ENCODE data around the gene SLC12A9.
A peak's percentile ranks its signal among the peaks of the same experiment; 100 is the strongest.
"Not testable (repeated sequence)": the region's sequence is repeated elsewhere in the genome, so short reads cannot be mapped to it uniquely, and the experiment has no call there.

SLC12A9 gene

DNA sequence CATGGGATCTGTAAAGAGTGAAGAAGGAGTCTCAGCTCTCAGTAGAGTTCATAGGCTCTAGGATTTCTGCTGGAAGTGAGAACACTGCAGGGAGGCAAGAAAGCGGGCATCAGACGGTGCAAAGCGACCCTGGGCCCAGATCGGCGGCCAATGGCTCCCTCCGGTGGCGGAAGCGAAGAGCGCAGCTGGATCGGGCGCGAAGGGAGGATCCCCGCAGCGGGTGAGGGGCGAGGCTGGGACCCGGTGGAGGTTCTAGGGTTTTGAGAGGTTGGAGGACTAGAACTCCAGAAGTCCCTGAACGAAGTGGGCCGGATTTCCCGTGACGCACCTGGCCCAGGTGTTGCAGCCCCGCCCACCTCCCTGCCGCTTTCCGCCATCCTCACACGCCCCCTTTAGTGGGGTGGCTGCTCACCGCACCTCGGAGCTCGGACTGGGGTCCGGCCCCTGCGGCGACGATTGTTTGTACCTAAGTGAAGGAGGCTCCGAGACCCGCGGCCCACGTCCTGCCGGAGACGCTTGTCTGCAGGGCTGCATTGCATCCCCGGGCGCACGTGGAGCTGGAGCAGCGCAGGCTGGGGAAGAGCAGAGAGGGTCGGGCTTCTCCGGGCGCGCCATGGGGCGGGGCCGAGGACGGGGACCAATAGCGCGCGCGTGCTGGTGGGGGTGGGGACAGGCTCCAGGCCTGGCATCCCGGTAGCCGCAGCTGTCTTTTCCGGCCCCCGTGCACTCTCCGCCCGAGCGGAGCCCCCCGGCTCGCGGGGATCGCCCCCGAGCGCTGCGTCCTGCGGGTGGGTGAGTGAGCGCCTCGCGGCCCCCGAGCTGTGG is at the start of gene SLC12A9:
Gene SLC12A9 (plus strand): TSS at position 666 of the 825 bp plus-strand sequence. CDS start 1,485 bp downstream, outside the sequence.
- peak; percentile 69 for DNase-seq

- no peak for DNase-seq
Measured at GRCh38 chr7:100802951-100803350, 49.6 kb upstream of the SLC12A9 start.

GRCh38 chr7:100803398-100804161 is 48.9 kb upstream of the SLC12A9 start:
- no peak for DNase-seq

DNA sequence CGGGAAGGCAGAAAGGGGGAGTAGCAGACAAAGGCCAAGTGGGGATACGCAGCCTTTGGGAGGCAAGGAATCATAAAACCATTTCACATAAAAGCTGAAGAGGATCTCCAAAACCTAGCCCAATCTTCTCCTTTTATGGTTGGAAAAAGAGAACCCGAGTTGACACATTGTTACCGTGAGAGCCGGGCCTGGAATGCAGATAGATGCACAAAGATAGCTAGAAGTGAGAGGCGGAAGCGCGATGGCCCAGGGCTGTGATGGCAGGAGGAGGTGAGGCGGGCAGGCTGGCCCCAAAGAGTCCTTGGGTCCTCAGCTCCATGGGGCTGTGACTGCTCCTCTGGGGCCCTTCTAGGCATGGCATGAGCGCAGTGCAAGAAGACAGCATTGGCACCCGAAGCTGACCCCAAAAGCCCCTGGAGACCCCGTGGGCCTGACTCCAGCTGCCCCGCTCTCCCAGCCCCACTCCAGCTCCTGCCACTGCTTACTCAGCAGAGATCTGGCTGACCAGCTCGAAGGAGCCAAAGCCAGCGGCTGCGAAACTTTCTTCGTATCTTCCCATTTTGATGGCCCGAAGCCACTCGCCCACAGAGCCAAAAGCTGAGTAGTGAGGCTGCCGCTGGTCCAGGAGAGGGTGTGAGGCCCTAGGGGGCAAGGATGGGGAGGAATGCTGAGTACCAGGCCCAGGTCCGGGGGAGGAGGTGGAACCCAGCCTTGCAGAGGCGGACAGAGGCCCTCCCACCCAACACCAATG is 47.7 kb upstream of the SLC12A9 start:
- DNase-seq = no peak

- DNase-seq = no peak
Measured at GRCh38 chr7:100806276-100806675, 46.2 kb upstream of the SLC12A9 start.

GRCh38 chr7:100806883-100807282 is 45.6 kb upstream of the SLC12A9 start:
- DNase-seq = not testable (repeated sequence)

DNA sequence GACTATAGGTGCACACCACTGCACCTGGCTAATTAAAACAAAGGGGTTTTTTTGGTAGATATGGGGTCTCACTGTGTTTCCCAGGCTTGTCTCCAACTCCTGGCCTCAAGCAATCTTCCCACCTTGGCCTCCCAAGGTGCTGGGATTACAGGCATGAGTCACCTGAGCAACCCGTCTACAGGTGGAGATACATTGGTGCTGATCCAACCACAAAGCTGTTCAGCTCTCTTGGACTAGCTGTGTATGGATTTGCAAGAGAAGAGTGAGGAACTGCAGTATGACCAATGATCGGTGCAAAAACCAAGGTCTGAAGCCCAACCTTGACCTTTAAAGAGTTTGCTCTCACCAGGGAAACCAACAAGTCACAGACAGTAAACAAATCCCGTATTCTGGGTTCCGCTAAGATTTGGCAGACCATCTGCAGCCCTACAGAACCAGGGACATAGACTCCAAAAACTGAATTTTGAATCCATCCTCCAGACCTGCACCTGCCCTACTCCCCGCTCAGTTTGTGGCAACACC is 44.1 kb upstream of the SLC12A9 start:
- DNase-seq = no peak

DNA sequence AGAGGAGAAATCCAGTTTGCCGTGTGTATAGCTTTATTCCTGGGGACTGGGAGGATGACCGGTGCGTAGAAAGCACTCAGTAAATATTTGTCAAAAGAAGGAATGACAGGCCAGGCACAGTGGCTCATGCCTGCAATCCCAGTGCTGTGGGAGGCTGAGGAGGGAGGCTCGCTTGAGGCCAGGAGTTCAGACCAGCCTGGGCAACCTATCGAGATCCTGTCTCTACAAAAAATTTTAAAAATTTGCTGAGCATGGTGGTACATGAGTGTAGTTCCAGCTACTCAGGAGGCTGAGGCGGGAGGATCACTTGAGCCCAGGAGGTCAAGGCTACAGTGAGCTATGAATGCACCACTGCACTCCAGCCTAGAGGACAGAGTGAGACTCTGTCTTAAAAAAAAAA is 41.0 kb upstream of the SLC12A9 start:
- no peak for DNase-seq

DNA sequence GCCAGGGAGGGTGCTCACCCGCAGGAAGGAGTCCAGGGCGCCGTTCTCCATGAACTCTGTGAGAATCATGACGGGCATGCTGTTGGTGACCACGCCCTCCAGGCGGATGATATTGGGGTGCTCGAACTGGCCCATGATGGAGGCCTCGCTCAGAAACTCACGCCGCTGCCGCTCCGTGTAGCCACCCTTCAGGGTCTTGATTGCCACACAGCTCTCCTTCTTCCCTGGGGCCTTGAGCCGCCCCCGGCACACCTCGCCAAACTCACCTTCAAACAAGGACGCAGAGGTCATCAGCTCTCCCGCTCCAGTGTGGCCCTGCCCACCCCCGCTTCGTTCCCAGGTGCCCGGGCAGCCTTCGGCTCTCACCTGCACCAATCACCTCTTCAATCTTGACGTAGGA is 39.8 kb upstream of the SLC12A9 start:
- DNase-seq = no peak

GRCh38 chr7:100816515-100816914 is 36.0 kb upstream of the SLC12A9 start:
- DNase-seq = not testable (repeated sequence)

GRCh38 chr7:100817097-100817496 is 35.4 kb upstream of the SLC12A9 start:
- no peak for DNase-seq

GRCh38 chr7:100818366-100818765 is 34.1 kb upstream of the SLC12A9 start:
- no peak for DNase-seq

GRCh38 chr7:100818825-100819224 is 33.7 kb upstream of the SLC12A9 start:
- no peak for DNase-seq

GRCh38 chr7:100819586-100819985 is 32.9 kb upstream of the SLC12A9 start:
- no peak for DNase-seq

- DNase-seq = no peak
Measured at GRCh38 chr7:100822236-100823139, 30.0 kb upstream of the SLC12A9 start.

DNA sequence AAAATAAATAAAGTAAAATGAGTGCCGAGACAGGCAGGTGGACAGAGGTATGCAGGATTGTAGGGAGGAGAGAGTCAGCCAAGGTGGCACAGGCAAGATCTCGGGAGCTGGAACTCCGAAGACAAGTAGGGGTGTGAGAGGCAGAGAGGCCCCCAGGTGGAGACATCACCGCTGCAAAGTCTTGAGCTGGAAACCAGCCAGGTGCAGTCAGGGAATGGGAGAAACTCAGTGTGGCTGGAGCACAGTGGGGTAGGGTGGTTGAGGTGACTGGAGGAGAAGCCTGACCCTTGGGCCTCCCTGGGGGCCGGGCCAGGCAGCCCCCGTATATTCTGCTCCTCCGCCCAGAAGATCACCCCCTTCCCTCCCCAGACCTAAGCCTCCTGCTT is 29.4 kb upstream of the SLC12A9 start:
- no peak for DNase-seq

DNA sequence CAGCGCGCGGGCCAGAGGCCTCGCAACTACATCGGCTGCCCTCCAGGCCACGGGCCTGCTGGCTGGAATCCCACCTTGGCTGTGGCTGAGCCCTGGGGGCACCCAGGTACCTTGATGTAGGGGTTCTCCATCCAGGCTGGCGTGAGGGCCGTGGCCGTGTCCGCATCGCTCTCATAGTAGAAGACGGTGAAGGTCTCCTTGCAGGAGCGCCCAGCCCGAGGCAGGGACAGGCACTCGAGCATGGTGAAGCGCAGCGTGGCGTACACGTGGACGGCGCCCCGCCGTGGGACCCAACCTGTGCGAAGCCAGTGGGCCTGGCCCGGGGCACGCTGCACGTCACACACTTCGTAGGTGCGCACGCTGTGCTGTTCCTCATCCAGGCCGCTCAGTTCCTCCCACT is 29.0 kb upstream of the SLC12A9 start:
- DNase-seq = no peak

- DNase-seq = no peak
Measured at GRCh38 chr7:100824499-100825214, 27.9 kb upstream of the SLC12A9 start.

DNA sequence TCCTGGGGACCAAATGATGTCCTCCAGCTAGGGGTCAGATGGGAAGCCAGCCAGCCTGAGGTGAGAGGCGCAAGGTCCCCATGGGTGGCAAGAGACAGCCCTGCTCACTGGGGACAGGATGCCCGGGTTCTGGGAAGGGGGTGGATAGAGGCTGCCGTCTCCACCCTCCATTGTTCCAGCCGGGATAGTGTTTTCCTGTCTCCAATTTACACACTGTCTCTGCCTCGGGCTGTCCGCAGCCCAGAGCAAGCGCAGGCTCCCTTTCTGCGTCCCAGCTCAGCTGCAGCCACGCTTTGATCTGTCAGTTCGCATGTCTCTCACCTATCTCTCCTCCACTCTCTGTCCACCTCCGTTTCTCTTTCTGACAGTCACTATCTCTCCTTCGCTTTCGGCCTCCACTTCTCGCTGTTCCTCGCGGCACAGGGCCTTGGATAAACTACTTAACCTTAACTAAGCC is 27.3 kb upstream of the SLC12A9 start:
- no peak for DNase-seq

DNA sequence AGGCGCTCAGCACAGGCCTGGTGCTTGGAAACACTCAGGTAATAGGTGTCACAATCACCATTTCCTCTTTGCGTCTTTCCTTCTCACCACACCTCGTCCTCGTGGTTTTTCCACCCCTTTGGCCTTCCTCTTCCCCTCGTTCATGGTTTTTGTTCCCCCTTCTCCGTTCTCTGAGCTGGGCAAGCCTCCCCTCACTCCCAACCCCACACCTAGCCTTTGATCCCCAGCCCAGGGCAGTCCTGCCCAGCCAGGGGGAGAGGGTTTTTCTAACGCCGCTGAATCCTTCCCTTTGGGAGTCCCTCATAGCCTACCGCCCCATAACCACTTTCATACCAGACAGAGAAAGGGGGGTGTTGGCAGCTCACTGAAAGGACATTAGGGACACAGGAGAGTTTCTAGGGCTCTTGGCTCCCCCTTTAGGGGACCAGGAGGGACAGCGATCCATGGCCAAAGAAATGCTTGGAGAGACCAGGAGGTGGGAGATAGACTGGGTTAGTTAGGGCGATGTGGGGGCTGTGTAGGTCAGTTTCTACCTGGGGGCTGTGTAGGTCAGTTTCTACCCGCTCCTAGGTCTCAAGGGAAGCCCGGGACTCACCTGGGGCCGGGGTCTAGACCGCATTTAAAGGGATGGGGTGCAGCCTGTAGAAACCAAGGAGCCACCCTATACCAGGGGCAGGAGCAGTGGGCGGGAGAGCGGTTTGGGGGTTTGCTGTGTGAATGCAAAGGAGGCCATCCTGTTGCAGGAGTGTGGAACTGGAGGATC is 26.6 kb upstream of the SLC12A9 start:
- DNase-seq = no peak

Measured in NCI-H1048 (cell line).